Peyer's patch (tissue), 4 donors: ENCODE measurements around the gene ZNF605. TPM values are rescaled to one million over a fixed set of nuclear protein-coding genes. Genes with fewer than 3 reads are reported as not detected.

ENCODE experiments used
- DNase-seq, 3 donors: peaks; one replicate each; pipeline ENCODE4 v3.0.0-alpha.2; 2017 to 2019
- H3K27ac ChIP-seq, 4 donors: fragments of 200-600 bp; sonication (generic); one replicate each; pipeline ENCODE4 v1.5.1; 2016 to 2019
- H3K27me3 ChIP-seq, 2 donors: fragments of 200-600 bp; sonication (generic); one replicate each; pipeline ENCODE4 v1.5.1; 2019
- H3K36me3 ChIP-seq, 3 donors: fragments of 200-600 bp; sonication (generic); one replicate each; pipeline ENCODE4 v1.5.1; 2016 to 2019
- H3K4me1 ChIP-seq, 4 donors: fragments of 200-600 bp; sonication (generic); one replicate each; pipeline ENCODE4 v1.5.1; 2016 to 2019
- H3K4me3 ChIP-seq, 4 donors: fragments of 200-600 bp; sonication (generic); 1 replicate in 3 of 4; 2 replicates in 1 of 4; pipeline ENCODE4 v1.5.1; 2016 to 2019; ENCODE audit warnings: mild to moderate bottlenecking in 1 of 4
- H3K9me3 ChIP-seq, 4 donors: fragments of 200-600 bp; sonication (generic); one replicate each; pipeline ENCODE4 v1.5.1; 2016 to 2019; ENCODE audit warnings: mild to moderate bottlenecking in 1 of 4
- POLR2A ChIP-seq, 2 donors: fragments of 450-650 bp; IDR thresholded peaks; one replicate each; pipeline ENCODE4 v1.5.1; 2017; ENCODE audit warnings: antibody characterized with exemption in 2 of 2, mild to moderate bottlenecking in 2 of 2, moderate library complexity in 2 of 2
- small RNA-seq, 2 donors: library from RNA; depleted of rRNA; stranded (forward); fragments of <200 nt; gene quantifications; one replicate each; pipeline ENCODE3, GENCODE V24; 2016
- total RNA-seq, 4 donors: library from RNA; depleted of rRNA; stranded (reverse); fragments of >200 nt; gene quantifications; one replicate each; pipeline ENCODE4 v1.1.0, GENCODE V29; 2016
- TF ChIP-seq, protein P1 (sequence below), 6 experiments: fragments of 450-650 bp in 4 of 6; fragments of 200-600 bp in 2 of 6; sonication (generic) in 1 of 6; IDR thresholded peaks; one replicate each; pipeline ENCODE4 v1.5.1; 2017 to 2019; ENCODE audit warnings: antibody characterized with exemption in 6 of 6, mild to moderate bottlenecking in 3 of 6, moderate library complexity in 1 of 6

The ZNF605 gene
- total RNA-seq, 4 donors from 2014 or later, result 6.3 to 19.0 (median 12.5) TPM

DNA sequence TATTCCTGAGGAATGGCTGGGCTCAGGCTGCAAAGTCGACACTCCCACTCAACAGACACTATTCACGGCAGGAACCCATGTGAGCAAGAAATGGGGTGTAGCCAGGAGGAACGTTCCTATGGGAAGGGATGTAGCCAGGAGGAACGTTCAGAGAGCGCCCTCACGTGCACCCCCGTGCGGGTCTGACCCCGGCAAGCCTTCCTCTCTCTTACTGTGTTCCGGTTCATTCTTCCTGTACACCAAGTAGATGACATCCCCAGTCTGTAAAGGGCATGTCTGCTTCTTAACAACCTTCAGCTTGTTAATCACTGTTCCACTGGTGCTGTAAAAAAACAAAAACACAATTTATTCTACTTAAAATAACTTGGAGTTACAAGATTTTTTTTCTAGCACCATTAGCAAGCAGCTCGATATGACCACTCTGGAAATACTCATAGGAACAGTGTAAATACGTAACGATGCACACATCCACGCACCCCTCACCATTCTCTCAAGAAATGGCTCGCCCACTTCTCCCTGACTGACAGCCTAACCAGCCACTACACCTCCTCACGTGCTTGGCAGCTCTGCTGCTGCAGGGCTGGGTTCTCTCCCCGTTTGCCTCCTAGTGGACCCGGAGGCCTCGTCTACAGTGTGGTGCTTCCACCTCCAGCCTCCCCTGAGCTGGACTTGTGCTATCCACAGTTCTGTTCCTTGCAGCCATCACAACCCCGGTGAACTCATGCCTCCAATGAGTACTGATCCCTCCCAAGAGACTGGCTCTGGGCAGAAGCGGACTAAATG lies 83.8 kb downstream of the ZNF605 start:
- peak overlapping the region in 1 of 4 donors; percentile 55 for H3K27ac ChIP-seq
- DNase-seq, result no peak
- TF ChIP-seq, protein P1, sequence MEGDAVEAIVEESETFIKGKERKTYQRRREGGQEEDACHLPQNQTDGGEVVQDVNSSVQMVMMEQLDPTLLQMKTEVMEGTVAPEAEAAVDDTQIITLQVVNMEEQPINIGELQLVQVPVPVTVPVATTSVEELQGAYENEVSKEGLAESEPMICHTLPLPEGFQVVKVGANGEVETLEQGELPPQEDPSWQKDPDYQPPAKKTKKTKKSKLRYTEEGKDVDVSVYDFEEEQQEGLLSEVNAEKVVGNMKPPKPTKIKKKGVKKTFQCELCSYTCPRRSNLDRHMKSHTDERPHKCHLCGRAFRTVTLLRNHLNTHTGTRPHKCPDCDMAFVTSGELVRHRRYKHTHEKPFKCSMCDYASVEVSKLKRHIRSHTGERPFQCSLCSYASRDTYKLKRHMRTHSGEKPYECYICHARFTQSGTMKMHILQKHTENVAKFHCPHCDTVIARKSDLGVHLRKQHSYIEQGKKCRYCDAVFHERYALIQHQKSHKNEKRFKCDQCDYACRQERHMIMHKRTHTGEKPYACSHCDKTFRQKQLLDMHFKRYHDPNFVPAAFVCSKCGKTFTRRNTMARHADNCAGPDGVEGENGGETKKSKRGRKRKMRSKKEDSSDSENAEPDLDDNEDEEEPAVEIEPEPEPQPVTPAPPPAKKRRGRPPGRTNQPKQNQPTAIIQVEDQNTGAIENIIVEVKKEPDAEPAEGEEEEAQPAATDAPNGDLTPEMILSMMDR (IDR thresholded peaks at IDR 0.05), result no peak
- TF ChIP-seq POLR2A (IDR thresholded peaks at IDR 0.05), result no peak
- no peaks in the 10 kb centered on the region for H3K9me3 ChIP-seq
- no peak overlapping the region for H3K4me3 ChIP-seq
- no peaks in the 10 kb centered on the region for H3K27me3 ChIP-seq
- peaks cover 0 to 97% (median 0%) of the 10 kb centered on the region in 3 donors for H3K36me3 ChIP-seq
- no peaks in the 10 kb centered on the region for H3K4me1 ChIP-seq

DNA sequence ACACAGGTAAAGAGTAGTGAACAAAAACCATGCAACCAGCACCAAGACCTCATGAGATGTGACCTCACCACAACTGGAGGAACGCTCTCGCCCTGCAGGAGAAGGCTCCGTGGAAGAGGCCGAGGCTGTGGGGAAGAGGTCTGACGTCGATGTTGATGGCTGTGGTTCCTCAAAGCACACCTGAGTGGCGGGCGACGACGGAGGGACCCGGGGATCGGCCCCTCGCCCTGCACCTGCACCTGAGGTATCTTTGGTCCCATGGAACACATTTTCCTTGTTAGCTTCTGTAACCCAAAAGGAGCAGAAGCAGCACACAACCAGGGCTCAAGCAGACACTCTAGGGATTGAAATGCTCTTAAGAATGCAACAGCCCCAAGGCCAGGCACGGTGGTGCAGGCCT lies 86.6 kb downstream of the ZNF605 start:
- no peak for DNase-seq
- no peak overlapping the region for H3K27ac ChIP-seq
- no peaks in the 10 kb centered on the region for H3K9me3 ChIP-seq
- TF ChIP-seq POLR2A (IDR thresholded peaks at IDR 0.05), result no peak
- TF ChIP-seq, protein P1 (IDR thresholded peaks at IDR 0.05), result no peak
- no peaks in the 10 kb centered on the region for H3K4me1 ChIP-seq
- peaks cover 0 to 96% (median 0%) of the 10 kb centered on the region in 3 donors for H3K36me3 ChIP-seq
- H3K27me3 ChIP-seq, result no peaks in the 10 kb centered on the region
- H3K4me3 ChIP-seq, result no peak overlapping the region

Small RNA genes within 50 kb of the gene (small RNA-seq; reads per million reads assigned to genes)
- gene RNU4ATAC12P, result 0 reads per million in 2 donors

Other genes starting within 250 kb of the ZNF605 start
- 10 to 100 TPM; 23.5 to 45.4 (median 29.0) TPM for gene PGAM5, start 245.5 kb downstream of the ZNF605 start, total RNA-seq
- 100 to 1,000 TPM in 3 of 4 donors, 10 to 100 TPM in 1; 69.0 to 286 (median 133) TPM for gene ANKLE2, start 194.5 kb downstream of the ZNF605 start, total RNA-seq
- gene GOLGA3, start 127.4 kb downstream of the ZNF605 start, total RNA-seq, result 10 to 100 TPM; 47.8 to 90.8 (median 76.6) TPM
- gene CHFR, start 68.7 kb downstream of the ZNF605 start, total RNA-seq, result 100 to 1,000 TPM in 1 of 4 donors, 10 to 100 TPM in 3; 80.6 to 125 (median 94.7) TPM
- 10 to 100 TPM; 15.9 to 24.8 (median 18.7) TPM for gene ZNF26, start 30.1 kb upstream of the ZNF605 start, total RNA-seq
- 10 to 100 TPM; 14.5 to 39.6 (median 27.9) TPM for gene ZNF84, start 81.2 kb upstream of the ZNF605 start, total RNA-seq
- gene ZNF140, start 124.6 kb upstream of the ZNF605 start, total RNA-seq, result 10 to 100 TPM; 13.0 to 22.3 (median 15.6) TPM
- 1 to 10 TPM; 2.3 to 5.0 (median 3.5) TPM for gene ZNF891, start 174.0 kb upstream of the ZNF605 start, total RNA-seq
- 10 to 100 TPM in 2 of 4 donors, 1 to 10 TPM in 2; 5.8 to 28.1 (median 11.0) TPM for gene ZNF10, start 174.3 kb upstream of the ZNF605 start, total RNA-seq
- gene ZNF268, start 225.2 kb upstream of the ZNF605 start, total RNA-seq, result 10 to 100 TPM in 3 of 4 donors, 1 to 10 TPM in 1; 10.0 to 24.3 (median 14.9) TPM